ENCODE results near the gene NBPF1. TPM values are rescaled to one million over a fixed set of nuclear protein-coding genes. Genes with fewer than 3 reads are reported as not detected.
"Not testable (repeated sequence)": the region's sequence is repeated elsewhere in the genome, so short reads cannot be mapped to it uniquely, and the experiment has no call there.

NBPF1 gene
- total and polyA plus RNA-seq, 2 experiments from 2014 or later: 18.6 to 21.2 TPM

- H3K4me1 ChIP-seq (ENCODE audit: insufficient read depth); H3K9ac ChIP-seq; H3K79me2 ChIP-seq (ENCODE audit: insufficient read depth); H3K36me3 ChIP-seq (ENCODE audit: low read depth); H3K4me3 ChIP-seq; H3K9me2 ChIP-seq (ENCODE audit: insufficient read depth); DNase-seq; H3K4me2 ChIP-seq (ENCODE audit: unreplicated experiment); H2AFZ ChIP-seq; H3K27ac ChIP-seq; in situ Hi-C loops (cut with MboI); H3F3A ChIP-seq (ENCODE audit: insufficient read depth); H4K20me1 ChIP-seq (ENCODE audit: insufficient read depth); H3K9me3 ChIP-seq (ENCODE audit: low read depth): not testable (repeated sequence)
- H3K27me3 ChIP-seq (replicated peaks; ENCODE audit: insufficient read depth): peaks cover 23% of the 10 kb centered on the region; the same call in 1 of the 2 replicates
- WGBS, 2 experiments (ENCODE audit: low coverage in 1 of 2, low lambda C conversion rate in 2 of 2, missing lambda C conversion rate in 2 of 2): 22 to 25% methylated on average over 3 of the region's 3 CpGs
These were observed 94.5 kb downstream of the NBPF1 start for GRCh38 chr1:16518913-16519254.

GRCh38 chr1:16516694-16517410, 96.5 kb downstream of the NBPF1 start:
- H3K9ac ChIP-seq; H3K27ac ChIP-seq; H4K20me1 ChIP-seq (ENCODE audit: insufficient read depth); H3K4me1 ChIP-seq (ENCODE audit: insufficient read depth); H3K4me2 ChIP-seq (ENCODE audit: unreplicated experiment); H3F3A ChIP-seq (ENCODE audit: insufficient read depth); H3K36me3 ChIP-seq (ENCODE audit: low read depth); H3K9me3 ChIP-seq (ENCODE audit: low read depth); H3K4me3 ChIP-seq; DNase-seq; in situ Hi-C loops (cut with MboI); H3K9me2 ChIP-seq (ENCODE audit: insufficient read depth); H2AFZ ChIP-seq; H3K79me2 ChIP-seq (ENCODE audit: insufficient read depth): not testable (repeated sequence)
- peaks cover 15% of the 10 kb centered on the region; the same call in 1 of the 2 replicates for H3K27me3 ChIP-seq (replicated peaks; ENCODE audit: insufficient read depth)
- 49 to 58% methylated on average over 5 of the region's 5 CpGs for WGBS, 2 experiments (ENCODE audit: low coverage in 1 of 2, low lambda C conversion rate in 2 of 2, missing lambda C conversion rate in 2 of 2)

GRCh38 chr1:16514107-16515055, 99.0 kb downstream of the NBPF1 start, which contains the start of gene RNU1-1:
RNU1-1 (minus strand) TSS chr1:16514285.
- H3K4me1 ChIP-seq (ENCODE audit: insufficient read depth); in situ Hi-C loops (cut with MboI): not testable (repeated sequence)
- peak within 1 kb of the TSS; percentile 85 for H3K9ac ChIP-seq

GRCh38 chr1:16513412-16514106, 99.8 kb downstream of the NBPF1 start:
- H3K4me3 ChIP-seq: not testable (repeated sequence)

More at GRCh38 chr1:16514107-16515055, 99.0 kb downstream of the NBPF1 start, which contains the start of gene RNU1-1:
- H3K9me3 ChIP-seq (ENCODE audit: low read depth); H4K20me1 ChIP-seq (ENCODE audit: insufficient read depth); H3K79me2 ChIP-seq (ENCODE audit: insufficient read depth); H3K36me3 ChIP-seq (ENCODE audit: low read depth); H3K9me2 ChIP-seq (ENCODE audit: insufficient read depth); H3K27me3 ChIP-seq (replicated peaks; ENCODE audit: insufficient read depth): not testable (repeated sequence)
- Histone ChIP-seq H3K4me3 (peak within 1 kb of the TSS; percentile 63), H3K27ac (peak within 1 kb of the TSS; percentile 92), H3K4me2 (ENCODE audit: unreplicated experiment) (peak within 1 kb of the TSS; percentile 13), H2AFZ (peak within 1 kb of the TSS; percentile 73), H3F3A (ENCODE audit: insufficient read depth) (peaks cover 10% of the 10 kb centered on the region)
- WGBS, 2 experiments (ENCODE audit: low coverage in 1 of 2, low lambda C conversion rate in 2 of 2, missing lambda C conversion rate in 2 of 2): 1 to 2% methylated on average over 28 to 35 of the region's 40 CpGs
- peak; percentile 52 for DNase-seq

GRCh38 chr1:16512624-16513411, 100.5 kb downstream of the NBPF1 start:
- WGBS, 2 experiments (ENCODE audit: low coverage in 1 of 2, low lambda C conversion rate in 2 of 2, missing lambda C conversion rate in 2 of 2): 66 to 69% methylated on average over 13 of the region's 15 CpGs
- H3K9me2 ChIP-seq (ENCODE audit: insufficient read depth); H3K27ac ChIP-seq; H3K36me3 ChIP-seq (ENCODE audit: low read depth); H3K79me2 ChIP-seq (ENCODE audit: insufficient read depth); H3K4me2 ChIP-seq (ENCODE audit: unreplicated experiment); H2AFZ ChIP-seq; H3K4me3 ChIP-seq; in situ Hi-C loops (cut with MboI); DNase-seq; H4K20me1 ChIP-seq (ENCODE audit: insufficient read depth); H3K27me3 ChIP-seq (replicated peaks; ENCODE audit: insufficient read depth); H3K9ac ChIP-seq; H3K9me3 ChIP-seq (ENCODE audit: low read depth); H3K4me1 ChIP-seq (ENCODE audit: insufficient read depth): not testable (repeated sequence)
- H3F3A ChIP-seq (ENCODE audit: insufficient read depth): peaks cover 10% of the 10 kb centered on the region

More at GRCh38 chr1:16513412-16514106, 99.8 kb downstream of the NBPF1 start:
- DNase-seq: peak; percentile 85
- WGBS, 2 experiments (ENCODE audit: low coverage in 1 of 2, low lambda C conversion rate in 2 of 2, missing lambda C conversion rate in 2 of 2): 15 to 16% methylated on average over 21 of the region's 26 CpGs
- H3K4me2 ChIP-seq (ENCODE audit: unreplicated experiment); H2AFZ ChIP-seq; H3K27me3 ChIP-seq (replicated peaks; ENCODE audit: insufficient read depth); H3K79me2 ChIP-seq (ENCODE audit: insufficient read depth); H3K36me3 ChIP-seq (ENCODE audit: low read depth); H3K9me2 ChIP-seq (ENCODE audit: insufficient read depth); H3K9ac ChIP-seq; H4K20me1 ChIP-seq (ENCODE audit: insufficient read depth); H3K9me3 ChIP-seq (ENCODE audit: low read depth); H3K4me1 ChIP-seq (ENCODE audit: insufficient read depth); in situ Hi-C loops (cut with MboI): not testable (repeated sequence)
- Histone ChIP-seq H3F3A (ENCODE audit: insufficient read depth) (peaks cover 10% of the 10 kb centered on the region), H3K27ac (peak overlapping the region; percentile 37; the same call in 1 of the 2 replicates)
